SU-DHL-6 (cell line): ENCODE results near the gene RTL9.

Experiments used
- H2AFZ ChIP-seq: fragments of 200-600 bp; sonication (generic); 2 replicates; pipeline ENCODE4 v1.6.1; 2014; ENCODE audit warnings: low read depth, mild to moderate bottlenecking, moderate library complexity, mixed read lengths, antibody characterized with exemption, low read length; ENCODE audit not compliant: severe bottlenecking
- H3F3A ChIP-seq: fragments of 200-600 bp; shearing (Covaris generic); 2 replicates; pipeline ENCODE4 v1.6.0; 2016; ENCODE audit warnings: antibody characterized with exemption, mild to moderate bottlenecking; ENCODE audit not compliant: insufficient read depth
- H3K27ac ChIP-seq: fragments of 200-600 bp; sonication (generic); 2 replicates; pipeline ENCODE4 v1.5.1; 2016; ENCODE audit warnings: low read depth, mild to moderate bottlenecking, low read length, moderate library complexity, mixed read lengths
- H3K27me3 ChIP-seq: fragments of 200-600 bp; sonication (generic), shearing (Covaris generic); 2 replicates; pipeline ENCODE4 v1.6.0; 2014; ENCODE audit warnings: mild to moderate bottlenecking, low read length
- H3K36me3 ChIP-seq: fragments of 200-600 bp; sonication (generic); 2 replicates; pipeline ENCODE4 v1.6.1; 2014; ENCODE audit warnings: mild to moderate bottlenecking, low read length, mixed read lengths
- H3K4me2 ChIP-seq: fragments of 300-600, 200-600 bp; shearing (Covaris generic), sonication (generic); 2 replicates; pipeline ENCODE4 v1.6.0; 2014; ENCODE audit warnings: low read length, low read depth, mild to moderate bottlenecking; ENCODE audit not compliant: poor library complexity, severe bottlenecking
- H3K4me3 ChIP-seq: fragments of 200-600 bp; sonication (generic); 2 replicates; pipeline ENCODE4 v1.5.1; 2014; ENCODE audit warnings: antibody characterized with exemption, low read length, mild to moderate bottlenecking, mixed read lengths; ENCODE audit not compliant: insufficient read depth, poor library complexity, severe bottlenecking
- H3K79me2 ChIP-seq: fragments of 200-600 bp; sonication (generic); 2 replicates; pipeline ENCODE4 v1.6.1; 2014; ENCODE audit warnings: mild to moderate bottlenecking, low read length, moderate library complexity; ENCODE audit not compliant: insufficient read depth
- H3K9ac ChIP-seq: fragments of 200-600 bp; sonication (generic); 2 replicates; pipeline ENCODE4 v1.7.0; 2014; ENCODE audit warnings: mild to moderate bottlenecking, low read length
- H3K9me2 ChIP-seq: fragments of 200-600 bp; sonication (generic); replicated peaks from 2 replicates; pipeline ENCODE4 v1.6.1; 2014; ENCODE audit warnings: low read length; ENCODE audit not compliant: insufficient read depth
- H3K9me3 ChIP-seq: fragments of 200-600 bp; sonication (generic); 2 replicates; pipeline ENCODE4 v1.6.1; 2014; ENCODE audit warnings: low read length, mixed read lengths; ENCODE audit not compliant: insufficient read depth
- H4K20me1 ChIP-seq: fragments of 200-600 bp; sonication (generic); 2 replicates; pipeline ENCODE4 v1.6.1; 2014; ENCODE audit warnings: low read depth, mild to moderate bottlenecking, antibody characterized with exemption, low read length, moderate library complexity, mixed read lengths
- CTCF ChIP-seq: fragments of 200-600 bp; sonication (generic); IDR thresholded peaks from one replicate; pipeline ENCODE4 v1.5.1; 2017; ENCODE audit warnings: antibody characterized with exemption, mild to moderate bottlenecking, low read length, moderate library complexity; ENCODE audit not compliant: insufficient read depth, poor library complexity, severe bottlenecking
- EZH2phosphoT487 ChIP-seq: fragments of 200-600 bp; sonication (generic), shearing (Covaris generic); conservative IDR thresholded peaks from 2 replicates; pipeline ENCODE4 v1.6.1; 2018; ENCODE audit warnings: mild to moderate bottlenecking, antibody characterized with exemption, low read length, moderate library complexity, mixed read lengths

Gene RTL9

GRCh38 chrX:110383414-110383813 lies 24.8 kb downstream of the RTL9 start:
- no peaks in the 10 kb centered on the region for H3K9me3 ChIP-seq
- H3K27ac ChIP-seq: no peak overlapping the region
- H3F3A ChIP-seq: no peaks in the 10 kb centered on the region
- no peaks in the 10 kb centered on the region for H3K9me2 ChIP-seq
- TF ChIP-seq CTCF: no peak
- TF ChIP-seq EZH2phosphoT487: no peak
- no peaks in the 10 kb centered on the region for H3K36me3 ChIP-seq
- H3K79me2 ChIP-seq: no peaks in the 10 kb centered on the region
- H4K20me1 ChIP-seq: no peaks in the 10 kb centered on the region
- H3K9ac ChIP-seq: no peak overlapping the region
- no peak overlapping the region for H3K4me2 ChIP-seq
- no peaks in the 10 kb centered on the region for H3K27me3 ChIP-seq
- no peak overlapping the region for H3K4me3 ChIP-seq
- H2AFZ ChIP-seq: no peak overlapping the region

- no peak overlapping the region for H2AFZ ChIP-seq
- H3K9ac ChIP-seq: no peak overlapping the region
- no peak for TF ChIP-seq EZH2phosphoT487
- no peak for TF ChIP-seq CTCF
- H3K9me3 ChIP-seq: no peaks in the 10 kb centered on the region
- H3K4me2 ChIP-seq: no peak overlapping the region
- no peaks in the 10 kb centered on the region for H3F3A ChIP-seq
- H3K27me3 ChIP-seq: no peaks in the 10 kb centered on the region
- no peaks in the 10 kb centered on the region for H4K20me1 ChIP-seq
- H3K4me3 ChIP-seq: no peak overlapping the region
- H3K9me2 ChIP-seq: no peaks in the 10 kb centered on the region
- no peaks in the 10 kb centered on the region for H3K79me2 ChIP-seq
- H3K36me3 ChIP-seq: no peaks in the 10 kb centered on the region
- H3K27ac ChIP-seq: no peak overlapping the region
Measured at GRCh38 chrX:110384490-110384889, 25.8 kb downstream of the RTL9 start.

GRCh38 chrX:110389570-110389969 lies 30.9 kb downstream of the RTL9 start:
- no peaks in the 10 kb centered on the region for H4K20me1 ChIP-seq
- H3K4me3 ChIP-seq: no peak overlapping the region
- H3K79me2 ChIP-seq: no peaks in the 10 kb centered on the region
- H3F3A ChIP-seq: no peaks in the 10 kb centered on the region
- TF ChIP-seq CTCF: no peak
- TF ChIP-seq EZH2phosphoT487: no peak
- no peak overlapping the region for H2AFZ ChIP-seq
- H3K27me3 ChIP-seq: no peaks in the 10 kb centered on the region
- H3K4me2 ChIP-seq: no peak overlapping the region
- H3K36me3 ChIP-seq: no peaks in the 10 kb centered on the region
- no peak overlapping the region for H3K27ac ChIP-seq
- no peaks in the 10 kb centered on the region for H3K9me2 ChIP-seq
- no peak overlapping the region for H3K9ac ChIP-seq
- H3K9me3 ChIP-seq: no peaks in the 10 kb centered on the region
